ENCODE measurements around the gene OR10H1.
"Not testable (repeated sequence)": the region's sequence is repeated elsewhere in the genome, so short reads cannot be mapped to it uniquely, and the experiment has no call there.

Gene OR10H1

GRCh38 chr19:15828121-15828610 lies 12.7 kb upstream of the OR10H1 start:
- no peak for DNase-seq

- no peak for DNase-seq
Measured at GRCh38 chr19:15825753-15826152, 10.3 kb upstream of the OR10H1 start.

- DNase-seq, result no peak
Measured at GRCh38 chr19:15820646-15821045, 5.2 kb upstream of the OR10H1 start.

- DNase-seq, result no peak
Measured at GRCh38 chr19:15813916-15814315, 1.5 kb downstream of the OR10H1 start.

- peak; percentile 6 for DNase-seq
Measured at GRCh38 chr19:15812060-15812722, 3.3 kb downstream of the OR10H1 start.

- no peak for DNase-seq
Measured at GRCh38 chr19:15811476-15811875, 4.0 kb downstream of the OR10H1 start.

GRCh38 chr19:15810335-15810734 lies 5.1 kb downstream of the OR10H1 start:
- DNase-seq, result no peak

- DNase-seq, result not testable (repeated sequence)
Measured at GRCh38 chr19:15794279-15794678, 21.2 kb downstream of the OR10H1 start.

- no peak for DNase-seq
Measured at GRCh38 chr19:15790096-15790495, 25.4 kb downstream of the OR10H1 start.

- DNase-seq, result no peak
Measured at GRCh38 chr19:15788594-15789270, 26.7 kb downstream of the OR10H1 start.

- DNase-seq, result no peak
Measured at GRCh38 chr19:15787611-15788155, 27.8 kb downstream of the OR10H1 start, which contains the start of gene OR10H5. OR10H5 (plus strand) TSS chr19:15787661; CDS start chr19:15794049, 6,388 bp downstream.

GRCh38 chr19:15782896-15783295 lies 32.6 kb downstream of the OR10H1 start:
- DNase-seq, result not testable (repeated sequence)

- no peak for DNase-seq
Measured at GRCh38 chr19:15782211-15782610, 33.3 kb downstream of the OR10H1 start.

GRCh38 chr19:15781661-15782060 lies 33.8 kb downstream of the OR10H1 start:
- DNase-seq, result no peak

GRCh38 chr19:15780610-15781418 lies 34.6 kb downstream of the OR10H1 start:
- DNase-seq, result no peak

GRCh38 chr19:15779756-15780476 lies 35.5 kb downstream of the OR10H1 start:
- no peak for DNase-seq

GRCh38 chr19:15776991-15777970 lies 38.2 kb downstream of the OR10H1 start:
- DNase-seq, result no peak

- no peak for DNase-seq
Measured at GRCh38 chr19:15776264-15776663, 39.2 kb downstream of the OR10H1 start.

GRCh38 chr19:15775249-15775648 lies 40.2 kb downstream of the OR10H1 start:
- DNase-seq, result no peak

- not testable (repeated sequence) for DNase-seq
Measured at GRCh38 chr19:15774159-15774558, 41.3 kb downstream of the OR10H1 start.

- DNase-seq, result no peak
Measured at GRCh38 chr19:15769586-15769985, 45.9 kb downstream of the OR10H1 start.

Measured in stimulated activated CD4-positive, alpha-beta T cell treated with anti-CD3 and anti-CD28 coated beads, Interleukin-1b, Interleukin-23, amount 100 ng/mL, for 48 hours (primary cell).